SK-N-SH (cell line): ENCODE measurements around the gene EML2. TPM values are rescaled to one million over a fixed set of nuclear protein-coding genes. Genes with fewer than 3 reads are reported as not detected.

Experiments
- CTCF ChIA-PET: fragments of 300-600, 350-600 bp; formaldehyde crosslinking; extraction: SDS; loops from one replicate; lab custom pipeline; 2021; lab: Yijun Ruan, JAX
- POLR2A ChIA-PET: fragments of 350-600 bp; sonication (Branson Sonifier 250); formaldehyde crosslinking; extraction: SDS; loops from one replicate; lab custom pipeline; 2020; ENCODE audit warnings: antibody characterized with exemption, inconsistent platforms; lab: Yijun Ruan, JAX
- DNase-seq: peaks from one replicate; pipeline ENCODE4 v3.0.0; 2012
- H2AFZ ChIP-seq: fragments of 200-600 bp; sonication (generic); 2 replicates; pipeline ENCODE4 v1.8.1; 2016; ENCODE audit warnings: antibody characterized with exemption, mild to moderate bottlenecking, low read depth
- H3F3A ChIP-seq: fragments of 200-600 bp; sonication (generic); replicated peaks from 2 replicates; pipeline ENCODE3; 2016; ENCODE audit warnings: antibody characterized with exemption, mild to moderate bottlenecking; ENCODE audit not compliant: insufficient read depth
- H3K27ac ChIP-seq, 2 experiments: fragments of 200-500 bp in 1 of 2; fragments of 200-600 bp in 1 of 2; sonication (Bioruptor generic) in 1 of 2; sonication (generic), shearing (Covaris generic) in 1 of 2; 2 replicates each; pipeline versions ENCODE4 v1.5.1 to v1.6.1; 2014 to 2016; ENCODE audit warnings: low read depth in 2 of 2, inconsistent platforms in 1 of 2, low read length in 1 of 2, mild to moderate bottlenecking in 1 of 2, mixed read lengths in 1 of 2
- H3K27me3 ChIP-seq: fragments of 200-600 bp; sonication (generic), shearing (Covaris generic); 2 replicates; pipeline ENCODE4 v1.6.1; 2016; ENCODE audit warnings: mixed run types; ENCODE audit not compliant: insufficient read depth
- H3K36me3 ChIP-seq, 2 experiments: fragments of 200-500 bp in 1 of 2; fragments of 200-600 bp in 1 of 2; sonication (Bioruptor generic) in 1 of 2; sonication (generic) in 1 of 2; replicated peaks in 1 of 2; 2 replicates each; pipeline versions ENCODE3 to v1.5.1; 2014 to 2016; ENCODE audit warnings: low read length in 1 of 2, mild to moderate bottlenecking in 1 of 2; ENCODE audit not compliant: insufficient read depth in 2 of 2, control insufficient read depth in 1 of 2
- H3K4me1 ChIP-seq, 2 experiments: fragments of 200-500 bp in 1 of 2; fragments of 200-600 bp in 1 of 2; sonication (Bioruptor generic) in 1 of 2; sonication (generic), shearing (Covaris generic) in 1 of 2; 2 replicates each; pipeline versions ENCODE4 v1.5.1 to v1.6.1; 2014 to 2016; ENCODE audit warnings: low read depth in 1 of 2, low read length in 1 of 2, mixed run types in 1 of 2; ENCODE audit not compliant: insufficient read depth in 2 of 2, control insufficient read depth in 1 of 2
- H3K4me2 ChIP-seq: fragments of 200-600 bp; sonication (generic), shearing (Covaris generic); 2 replicates; pipeline ENCODE4 v1.6.1; 2017; ENCODE audit warnings: mixed run types
- H3K4me3 ChIP-seq, 2 experiments: fragments of 200-500 bp in 1 of 2; fragments of 200-600 bp in 1 of 2; sonication (Bioruptor generic) in 1 of 2; sonication (generic), shearing (Covaris generic) in 1 of 2; 2 replicates each; pipeline versions ENCODE4 v1.5.1 to v1.8.1; 2014 to 2016; ENCODE audit warnings: low read depth in 2 of 2, inconsistent platforms in 1 of 2, low read length in 1 of 2, mild to moderate bottlenecking in 1 of 2, mixed read lengths in 1 of 2, moderate library complexity in 1 of 2
- H3K79me2 ChIP-seq: fragments of 200-600 bp; sonication (generic); 2 replicates; pipeline ENCODE4 v1.8.1; 2017; ENCODE audit warnings: mild to moderate bottlenecking; ENCODE audit not compliant: insufficient read depth
- H3K9ac ChIP-seq: fragments of 200-600 bp; sonication (generic); 2 replicates; pipeline ENCODE4 v1.6.1; 2017; ENCODE audit warnings: mixed run types
- H3K9me2 ChIP-seq: fragments of 200-600 bp; sonication (generic); 2 replicates; pipeline ENCODE4 v1.6.1; 2017; ENCODE audit warnings: mixed run types
- H3K9me3 ChIP-seq: fragments of 200-600 bp; sonication (generic); 2 replicates; pipeline ENCODE4 v1.6.1; 2017; ENCODE audit warnings: mixed run types, mild to moderate bottlenecking, moderate library complexity
- H4K20me1 ChIP-seq: fragments of 200-600 bp; sonication (generic); 2 replicates; pipeline ENCODE4 v1.6.1; 2017; ENCODE audit warnings: mild to moderate bottlenecking, mixed run types; ENCODE audit not compliant: insufficient read depth
- CHD2 ChIP-seq: fragments of 150-350 bp; IDR thresholded peaks from 2 replicates; pipeline ENCODE4 v1.6.1; 2018; ENCODE audit warnings: low read length; ENCODE audit not compliant: partially characterized antibody
- EP300 ChIP-seq, 2 experiments: IDR thresholded peaks; 2 replicates each; pipeline versions ENCODE4 v1.4.0 to v1.6.1; 2012; ENCODE audit warnings: borderline replicate concordance in 1 of 2, low read depth in 1 of 2, low read length in 1 of 2
- EZH2phosphoT487 ChIP-seq: fragments of 200-600 bp; sonication (generic); IDR thresholded peaks from 2 replicates; pipeline ENCODE4 v1.6.1; 2017; ENCODE audit warnings: low read depth, mixed run types, mild to moderate bottlenecking, antibody characterized with exemption, moderate library complexity, borderline replicate concordance
- GABPA ChIP-seq: IDR thresholded peaks from 2 replicates; pipeline ENCODE4 v1.4.0; 2012; ENCODE audit warnings: low read depth, mild to moderate bottlenecking
- IRF3 ChIP-seq: fragments of 150-350 bp; IDR thresholded peaks from 2 replicates; pipeline ENCODE4 v1.6.1; 2016; ENCODE audit warnings: mild to moderate bottlenecking, low read depth, low read length
- MXI1 ChIP-seq: IDR thresholded peaks from 2 replicates; pipeline ENCODE4 v1.6.1; 2012; ENCODE audit warnings: mild to moderate bottlenecking, low read depth, low read length, improper control_type of control experiment
- PBX3 ChIP-seq: IDR thresholded peaks from 2 replicates; pipeline ENCODE4; 2012
- USF1 ChIP-seq: IDR thresholded peaks from 2 replicates; pipeline ENCODE4 v1.4.0; 2012; ENCODE audit warnings: low read depth, borderline replicate concordance
- USF2 ChIP-seq: fragments of 150-350 bp; IDR thresholded peaks from 2 replicates; pipeline ENCODE4 v1.6.1; 2017; ENCODE audit warnings: antibody characterized with exemption, low read length, low read depth, borderline replicate concordance
- YY1 ChIP-seq: IDR thresholded peaks from 2 replicates; pipeline ENCODE4 v1.4.0; 2012; ENCODE audit warnings: low read depth, mild to moderate bottlenecking
- WGBS: methylation state at CpG from one replicate; pipeline ENCODE4 v1.1.6; 2017; ENCODE audit warnings: low lambda C conversion rate; 5-methylcytosine and 5-hydroxymethylcytosine counted together
- polyA plus RNA-seq, 3 experiments: library from polyadenylated mRNA; depleted of rRNA; stranded (reverse); fragments of >200 nt; gene quantifications; 2 replicates each; pipeline ENCODE4 v1.2.3, GENCODE V29; 2012
- TF ChIP-seq, protein P1 (sequence below): fragments of 200-600 bp; sonication (generic); IDR thresholded peaks from 2 replicates; pipeline ENCODE4 v1.6.1; 2017; ENCODE audit warnings: antibody characterized with exemption, mild to moderate bottlenecking, moderate library complexity

Gene EML2
- polyA plus RNA-seq, 1 of the 3 experiments (the other 2 are of a cell fraction), result 12.4 TPM

DNA sequence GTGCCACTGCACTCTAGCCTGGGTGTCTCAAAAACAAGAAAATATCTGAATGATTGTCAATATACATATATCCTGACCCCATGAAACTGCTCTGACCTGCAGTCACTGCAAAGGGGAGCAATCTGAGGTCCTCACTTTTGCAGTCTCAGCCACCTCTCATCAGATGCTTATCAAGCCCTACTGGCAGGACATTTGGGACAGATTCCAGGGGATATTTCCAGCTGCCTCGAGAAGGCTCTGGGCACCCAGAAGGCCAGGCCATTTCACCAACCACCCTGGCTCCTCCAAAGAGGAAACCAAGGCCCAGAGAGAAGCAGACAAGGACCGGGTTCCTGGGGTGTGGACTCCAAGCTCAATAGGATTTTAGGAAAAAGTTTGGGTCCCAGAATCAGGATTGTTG lies 2.3 kb downstream of the EML2 start:
- no peaks in the 10 kb centered on the region for H3K36me3 ChIP-seq
- H3K27me3 ChIP-seq, result no peaks in the 10 kb centered on the region
- H4K20me1 ChIP-seq, result no peaks in the 10 kb centered on the region
- H3K79me2 ChIP-seq, result no peaks in the 10 kb centered on the region
- no peak overlapping the region for H3K27ac ChIP-seq
- no peak for DNase-seq
- H3K9ac ChIP-seq, result no peak overlapping the region
- no peaks in the 10 kb centered on the region for H3K9me2 ChIP-seq
- ChIA-PET POLR2A (no interaction called here), CTCF (interaction anchor here (0.7 kb wide), 1 partner anchor 28 kb away, joined by 3 read pairs; no protein-coding TSS in a partner anchor)
- no peaks in the 10 kb centered on the region for H3K9me3 ChIP-seq
- H3K4me2 ChIP-seq, result no peak overlapping the region
- WGBS, result 71% methylated on average over 2 of the region's 2 CpGs
- peaks cover 12% of the 10 kb centered on the region for H3F3A ChIP-seq
- peaks cover 3 to 5% of the 10 kb centered on the region in 2 experiments; a peak in 2 of 4 replicates for H3K4me1 ChIP-seq
- H3K4me3 ChIP-seq, result no peak overlapping the region
- TF ChIP-seq PBX3 (no peak), EZH2phosphoT487 (no peak), GABPA (no peak), IRF3 (no peak), EP300 (IDR thresholded peaks at IDR 0.05; ENCODE audit: borderline replicate concordance in 1 of 2, low read depth in 1 of 2, low read length in 1 of 2) (no peak), CHD2 (no peak)
- TF ChIP-seq, protein P1, sequence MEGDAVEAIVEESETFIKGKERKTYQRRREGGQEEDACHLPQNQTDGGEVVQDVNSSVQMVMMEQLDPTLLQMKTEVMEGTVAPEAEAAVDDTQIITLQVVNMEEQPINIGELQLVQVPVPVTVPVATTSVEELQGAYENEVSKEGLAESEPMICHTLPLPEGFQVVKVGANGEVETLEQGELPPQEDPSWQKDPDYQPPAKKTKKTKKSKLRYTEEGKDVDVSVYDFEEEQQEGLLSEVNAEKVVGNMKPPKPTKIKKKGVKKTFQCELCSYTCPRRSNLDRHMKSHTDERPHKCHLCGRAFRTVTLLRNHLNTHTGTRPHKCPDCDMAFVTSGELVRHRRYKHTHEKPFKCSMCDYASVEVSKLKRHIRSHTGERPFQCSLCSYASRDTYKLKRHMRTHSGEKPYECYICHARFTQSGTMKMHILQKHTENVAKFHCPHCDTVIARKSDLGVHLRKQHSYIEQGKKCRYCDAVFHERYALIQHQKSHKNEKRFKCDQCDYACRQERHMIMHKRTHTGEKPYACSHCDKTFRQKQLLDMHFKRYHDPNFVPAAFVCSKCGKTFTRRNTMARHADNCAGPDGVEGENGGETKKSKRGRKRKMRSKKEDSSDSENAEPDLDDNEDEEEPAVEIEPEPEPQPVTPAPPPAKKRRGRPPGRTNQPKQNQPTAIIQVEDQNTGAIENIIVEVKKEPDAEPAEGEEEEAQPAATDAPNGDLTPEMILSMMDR, result no peak
- no peak overlapping the region for H2AFZ ChIP-seq

- ChIA-PET CTCF (interaction anchor here (0.8 kb wide), 1 partner anchor 466 kb away, joined by 3 read pairs; no protein-coding TSS in a partner anchor), POLR2A (no interaction called here)
- Histone ChIP-seq H3F3A (peaks cover 18% of the 10 kb centered on the region), H3K27me3 (no peaks in the 10 kb centered on the region), H3K9me3 (no peaks in the 10 kb centered on the region), H3K36me3 (no peaks in the 10 kb centered on the region), H3K4me2 (no peak overlapping the region), H4K20me1 (no peaks in the 10 kb centered on the region), H3K9me2 (no peaks in the 10 kb centered on the region), H3K4me1 (peaks cover 3 to 5% of the 10 kb centered on the region in 2 experiments; a peak in 2 of 4 replicates), H3K9ac (no peak overlapping the region), H3K27ac (no peak overlapping the region), H2AFZ (no peak overlapping the region), H3K4me3 (no peak overlapping the region), H3K79me2 (no peaks in the 10 kb centered on the region)
- WGBS, result 94% methylated on average over 1 of the region's 1 CpG
- no peak for DNase-seq
- no peak for TF ChIP-seq YY1
- no peak for TF ChIP-seq CHD2
- TF ChIP-seq MXI1, result no peak
- no peak for TF ChIP-seq USF1
- TF ChIP-seq USF2, result no peak
These were observed 2.9 kb downstream of the EML2 start for GRCh38 chr19:45636275-45636674.
